SU-DHL-6 (cell line): ENCODE measurements around the gene ROGDI.

ENCODE experiments used
- EZH2phosphoT487 ChIP-seq: fragments of 200-600 bp; sonication (generic), shearing (Covaris generic); conservative IDR thresholded peaks from 2 replicates; pipeline ENCODE4 v1.6.1; 2018; ENCODE audit warnings: mild to moderate bottlenecking, antibody characterized with exemption, low read length, moderate library complexity, mixed read lengths
- TF ChIP-seq, protein P1 (sequence below): fragments of 200-600 bp; sonication (generic); IDR thresholded peaks from one replicate; pipeline ENCODE4 v1.5.1; 2017; ENCODE audit warnings: antibody characterized with exemption, mild to moderate bottlenecking, low read length, moderate library complexity; ENCODE audit not compliant: insufficient read depth, poor library complexity, severe bottlenecking

DNA sequence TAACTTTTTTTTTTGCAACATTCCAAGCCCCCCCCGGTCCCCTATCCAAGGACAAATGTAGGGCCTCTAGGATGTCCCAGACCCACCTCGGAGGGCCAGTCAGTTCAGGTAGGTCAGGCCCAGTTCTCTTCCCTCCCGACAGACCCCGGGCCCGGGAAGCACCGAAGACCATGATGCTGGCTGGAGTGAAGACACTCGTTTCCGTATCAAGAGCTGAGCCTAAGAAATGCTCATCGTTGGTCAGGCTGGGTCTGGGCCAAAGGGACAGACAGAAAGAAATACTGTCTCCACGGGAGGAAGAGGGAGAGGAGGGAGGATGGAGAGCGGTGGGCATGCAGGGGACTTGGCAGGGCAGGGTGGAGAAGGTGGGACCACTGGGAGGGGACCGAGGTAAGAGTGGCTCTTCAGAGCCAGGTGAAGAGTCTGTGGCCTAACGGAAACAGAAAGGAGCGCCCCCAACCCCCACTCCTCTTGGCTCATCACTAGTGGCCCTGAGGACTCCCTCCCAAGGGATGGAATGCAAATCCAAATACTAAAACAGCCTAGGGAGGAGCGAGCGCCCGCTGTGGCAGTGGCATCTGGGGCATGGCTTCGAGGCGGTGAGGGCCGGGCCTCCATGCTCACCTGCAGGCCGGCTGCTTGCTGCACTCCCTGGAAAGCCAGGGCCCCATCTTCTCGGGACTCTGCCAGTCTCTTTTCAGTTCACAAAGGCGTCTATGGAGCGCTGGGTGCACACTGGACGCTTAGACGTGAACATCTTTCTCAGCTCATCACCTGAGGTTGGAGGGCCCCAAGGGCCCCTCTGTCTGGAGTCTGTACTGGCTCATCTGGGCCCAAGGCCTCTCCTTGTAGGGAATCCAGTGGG lies 1.7 kb upstream of the ROGDI start:
- no peak for TF ChIP-seq EZH2phosphoT487
- TF ChIP-seq, protein P1, sequence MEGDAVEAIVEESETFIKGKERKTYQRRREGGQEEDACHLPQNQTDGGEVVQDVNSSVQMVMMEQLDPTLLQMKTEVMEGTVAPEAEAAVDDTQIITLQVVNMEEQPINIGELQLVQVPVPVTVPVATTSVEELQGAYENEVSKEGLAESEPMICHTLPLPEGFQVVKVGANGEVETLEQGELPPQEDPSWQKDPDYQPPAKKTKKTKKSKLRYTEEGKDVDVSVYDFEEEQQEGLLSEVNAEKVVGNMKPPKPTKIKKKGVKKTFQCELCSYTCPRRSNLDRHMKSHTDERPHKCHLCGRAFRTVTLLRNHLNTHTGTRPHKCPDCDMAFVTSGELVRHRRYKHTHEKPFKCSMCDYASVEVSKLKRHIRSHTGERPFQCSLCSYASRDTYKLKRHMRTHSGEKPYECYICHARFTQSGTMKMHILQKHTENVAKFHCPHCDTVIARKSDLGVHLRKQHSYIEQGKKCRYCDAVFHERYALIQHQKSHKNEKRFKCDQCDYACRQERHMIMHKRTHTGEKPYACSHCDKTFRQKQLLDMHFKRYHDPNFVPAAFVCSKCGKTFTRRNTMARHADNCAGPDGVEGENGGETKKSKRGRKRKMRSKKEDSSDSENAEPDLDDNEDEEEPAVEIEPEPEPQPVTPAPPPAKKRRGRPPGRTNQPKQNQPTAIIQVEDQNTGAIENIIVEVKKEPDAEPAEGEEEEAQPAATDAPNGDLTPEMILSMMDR, result no peak
